GM21528 (cell line): ENCODE data around the gene EFCC1.

ENCODE experiments used
- ATAC-seq: cut with Tn5 transposase; IDR thresholded peaks from one replicate; pipeline ENCODE4 v1.9.1; 2021; ENCODE audit warnings: mild to moderate bottlenecking, moderate library complexity; ENCODE audit not compliant: unreplicated experiment, low FRiP score

Gene EFCC1

GRCh38 chr3:129030611-129031010, 29.5 kb downstream of the EFCC1 start:
- no peak for ATAC-seq

DNA sequence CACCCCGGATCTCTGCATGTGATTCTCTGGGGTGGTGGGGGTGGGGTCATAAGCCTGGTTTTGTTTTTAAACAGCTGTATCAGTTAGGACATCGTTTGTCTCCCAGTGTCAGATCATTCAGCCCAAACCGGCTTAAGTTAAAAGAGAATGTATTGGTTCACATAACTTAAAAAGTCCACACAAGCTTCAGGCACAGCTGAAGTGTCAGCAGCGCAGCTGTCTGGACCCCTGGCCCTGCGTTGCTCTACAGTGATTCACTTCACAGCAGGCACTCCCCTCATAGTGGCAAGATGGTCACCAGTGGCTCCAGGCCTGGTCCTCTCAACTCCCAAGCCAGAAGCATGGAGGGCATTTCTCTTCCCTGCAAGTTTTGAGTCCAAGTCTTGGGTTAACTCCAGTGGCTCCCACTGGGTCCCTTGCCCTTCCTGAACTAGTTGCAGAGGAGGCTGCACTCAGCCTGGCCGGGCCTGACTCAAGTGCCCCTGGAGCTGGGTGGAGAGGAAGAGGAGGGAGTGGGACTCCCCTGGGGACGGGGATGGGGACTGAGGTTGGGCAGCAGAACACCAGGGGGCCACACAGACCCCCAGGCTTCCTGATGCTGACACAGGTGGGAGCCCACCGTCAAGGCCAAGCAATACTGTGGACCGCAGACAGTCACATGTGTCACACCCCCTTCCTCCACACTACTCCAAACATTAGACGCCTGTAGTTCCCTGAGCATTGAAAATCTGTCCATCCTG, 30.5 kb downstream of the EFCC1 start:
- ATAC-seq = no peak

DNA sequence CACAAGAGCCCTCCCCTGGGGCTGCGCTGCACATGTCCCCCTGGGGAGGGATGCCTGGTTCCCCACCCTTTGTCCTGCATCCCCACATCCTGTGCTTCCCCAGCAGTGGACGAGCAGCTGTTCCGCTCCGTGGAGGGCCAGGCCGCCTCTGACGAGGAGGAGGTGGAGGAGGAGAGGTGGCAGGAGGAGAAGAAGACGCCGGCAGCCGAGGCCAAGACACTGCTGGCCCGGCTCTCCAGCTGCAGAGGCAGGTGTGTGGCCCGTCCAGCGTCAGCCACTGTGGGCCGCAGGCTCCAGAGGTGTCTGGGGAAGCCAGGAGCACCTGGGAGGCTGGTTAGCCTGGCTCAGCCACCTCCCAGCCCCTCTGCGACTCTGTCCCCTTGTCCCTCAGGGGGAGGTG, 31.6 kb downstream of the EFCC1 start:
- no peak for ATAC-seq

- no peak for ATAC-seq
Measured at GRCh38 chr3:129033151-129033550, 32.0 kb downstream of the EFCC1 start.

DNA sequence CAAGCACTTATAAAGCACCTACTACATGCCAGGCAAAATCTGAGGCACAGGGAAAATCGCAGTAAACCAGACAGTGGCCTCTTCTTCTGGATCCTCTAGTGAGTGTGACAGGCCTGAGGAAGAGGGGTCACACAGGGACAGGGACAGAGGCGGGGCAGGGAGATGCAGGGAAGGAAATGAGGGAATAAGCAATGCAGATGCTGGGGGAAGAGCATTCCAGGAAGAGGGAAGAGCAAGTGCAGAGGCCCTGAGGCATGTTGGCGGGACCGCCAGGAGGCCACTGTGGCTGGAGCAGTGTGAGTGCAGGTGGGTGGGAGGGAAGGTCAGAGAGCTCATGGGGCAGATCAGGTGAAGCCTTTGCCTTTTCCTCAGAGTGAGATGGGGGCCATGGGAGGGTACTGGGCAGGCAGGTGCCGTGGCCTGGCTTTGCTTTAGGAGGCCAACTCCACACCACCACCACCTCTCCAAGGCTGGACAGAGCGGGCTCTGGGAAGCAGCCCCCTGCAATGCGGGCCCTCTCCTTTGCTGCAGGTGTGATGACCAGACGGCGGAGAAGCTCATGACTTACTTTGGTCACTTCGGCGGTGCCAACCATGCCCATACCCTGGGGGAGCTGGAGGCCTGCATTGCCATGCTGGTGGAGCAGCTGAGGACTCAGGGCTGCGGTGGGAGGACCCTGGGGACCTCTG, 32.7 kb downstream of the EFCC1 start:
- ATAC-seq = no peak

DNA sequence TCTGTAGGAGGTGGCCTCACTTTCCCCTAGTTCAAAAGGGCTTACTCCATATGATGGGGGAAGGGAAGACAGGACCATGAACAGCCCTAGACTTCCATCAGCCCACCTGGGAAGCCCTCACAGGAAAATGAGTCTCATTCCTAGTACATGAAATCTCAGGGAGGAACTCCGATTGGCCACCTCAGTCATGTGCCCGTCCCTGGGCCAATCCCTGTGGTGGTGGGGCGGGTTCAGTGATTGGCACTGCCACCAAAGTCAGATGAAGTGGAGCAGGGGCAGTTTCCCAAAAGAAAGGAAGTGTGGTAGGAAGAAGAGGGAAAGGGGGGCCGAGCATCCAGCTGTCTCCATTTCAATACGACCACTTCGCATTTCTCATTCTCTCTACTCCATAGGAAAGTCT, 33.5 kb downstream of the EFCC1 start:
- no peak for ATAC-seq

GRCh38 chr3:129035360-129036221, 34.5 kb downstream of the EFCC1 start:
- ATAC-seq = no peak

DNA sequence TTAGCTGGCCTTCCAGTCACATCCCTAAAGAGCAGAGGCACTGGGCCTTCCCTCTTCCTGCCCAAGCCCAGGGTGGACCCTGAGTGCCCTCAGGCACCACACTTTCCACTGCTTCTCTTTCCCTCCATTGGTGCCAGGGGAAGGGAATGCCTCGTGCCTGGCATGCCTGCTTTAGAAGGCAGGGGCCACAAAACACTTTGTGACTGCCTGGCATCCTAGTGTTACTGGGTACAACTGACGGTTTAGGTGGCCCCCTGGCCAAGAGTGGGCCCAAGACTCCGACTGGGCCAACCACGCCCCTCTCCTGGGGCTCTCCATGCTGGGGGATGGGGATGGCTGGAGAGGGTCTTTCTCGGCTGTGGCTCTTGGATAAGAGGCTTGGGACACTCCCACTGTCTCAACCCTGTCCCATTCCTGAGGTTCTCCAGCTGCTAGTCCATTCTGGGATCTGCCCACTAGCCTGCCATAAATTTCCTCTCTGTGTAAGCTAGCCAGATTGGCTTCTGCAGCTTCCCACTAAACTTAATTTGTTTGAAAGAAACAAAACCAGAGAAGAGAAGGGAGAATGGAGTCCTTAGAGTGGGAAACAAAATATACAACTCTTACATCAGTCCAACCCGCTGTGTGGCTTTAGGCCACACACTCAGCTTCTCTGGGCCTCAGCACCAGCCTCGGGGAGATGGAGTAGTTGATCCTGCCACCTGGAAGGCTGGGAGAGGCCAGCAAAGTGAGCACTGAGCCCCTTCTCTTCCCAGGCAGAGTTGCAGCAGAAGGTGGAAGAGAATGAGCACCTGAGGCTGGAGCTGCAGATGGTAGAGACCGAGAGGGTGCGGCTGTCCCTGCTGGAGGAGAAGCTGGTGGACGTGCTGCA, 35.4 kb downstream of the EFCC1 start:
- no peak for ATAC-seq

DNA sequence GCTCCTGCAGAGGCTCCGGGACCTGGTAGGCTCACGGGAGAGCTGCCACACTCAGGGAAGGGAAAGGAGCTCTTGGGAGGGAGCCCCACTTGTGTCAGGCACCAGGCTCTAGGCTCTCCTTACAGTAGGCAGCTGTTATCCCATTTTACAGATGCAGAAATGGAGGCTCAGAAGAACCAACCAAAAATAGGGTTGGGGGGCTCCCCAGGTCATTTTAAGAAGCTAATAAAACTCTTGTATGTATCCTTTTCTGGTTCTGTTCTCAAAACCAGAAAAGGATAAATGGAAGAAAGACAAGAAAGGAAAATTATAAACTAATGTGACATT, 36.0 kb downstream of the EFCC1 start:
- no peak for ATAC-seq

- ATAC-seq = no peak
Measured at GRCh38 chr3:129038121-129038855, 37.2 kb downstream of the EFCC1 start.

GRCh38 chr3:129039271-129040038, 38.4 kb downstream of the EFCC1 start:
- no peak for ATAC-seq

DNA sequence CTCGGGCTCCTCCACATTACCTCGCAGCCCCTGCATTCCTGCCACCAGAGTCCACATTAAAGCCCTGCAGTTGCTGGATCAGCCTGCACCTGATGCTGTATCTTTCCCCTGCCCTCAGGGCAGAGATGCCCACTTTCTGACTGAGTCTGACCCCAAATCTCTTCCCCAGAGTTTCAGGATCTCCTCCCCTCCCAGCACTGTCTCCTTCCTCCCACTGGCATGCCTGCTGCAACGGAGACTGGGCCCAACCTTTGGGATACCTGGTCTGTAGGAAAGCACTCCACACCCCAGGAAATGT, 38.9 kb downstream of the EFCC1 start:
- no peak for ATAC-seq

DNA sequence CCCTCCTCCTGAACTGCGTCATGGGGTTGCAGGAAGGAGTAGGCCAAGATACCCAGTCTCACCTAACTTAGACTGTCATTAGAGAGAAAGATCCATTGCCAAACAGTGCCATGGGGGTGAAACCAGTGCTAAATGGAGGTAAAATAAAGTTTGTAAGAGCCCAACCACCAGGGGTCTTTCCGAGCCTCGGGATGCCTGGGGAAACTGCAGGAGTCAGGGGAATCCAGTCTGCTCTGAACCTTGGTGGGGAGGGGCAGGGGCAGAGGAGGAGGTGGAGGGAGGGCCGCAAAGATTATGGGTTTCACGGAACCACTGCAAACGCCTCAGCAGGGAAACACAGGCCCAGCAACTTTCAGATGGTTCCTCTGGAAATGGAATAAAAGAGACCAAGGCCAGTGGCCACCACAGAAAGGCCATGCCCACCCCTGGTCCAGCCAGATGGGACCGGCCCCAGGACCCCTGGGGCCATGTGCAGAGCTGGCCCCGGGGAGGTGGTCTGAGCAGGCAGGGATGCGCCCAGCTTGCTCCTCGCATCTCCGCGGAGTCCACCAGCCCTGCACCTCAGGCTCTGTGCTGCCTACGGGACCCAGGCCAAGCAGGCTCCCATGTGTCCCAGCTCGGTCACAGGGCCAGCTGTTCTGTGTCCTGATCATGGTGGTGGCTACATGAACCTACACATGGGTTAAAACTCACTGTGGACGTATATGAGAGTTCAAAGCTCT, 39.6 kb downstream of the EFCC1 start:
- no peak for ATAC-seq

GRCh38 chr3:129045675-129046036, 44.6 kb downstream of the EFCC1 start:
- ATAC-seq = no peak

DNA sequence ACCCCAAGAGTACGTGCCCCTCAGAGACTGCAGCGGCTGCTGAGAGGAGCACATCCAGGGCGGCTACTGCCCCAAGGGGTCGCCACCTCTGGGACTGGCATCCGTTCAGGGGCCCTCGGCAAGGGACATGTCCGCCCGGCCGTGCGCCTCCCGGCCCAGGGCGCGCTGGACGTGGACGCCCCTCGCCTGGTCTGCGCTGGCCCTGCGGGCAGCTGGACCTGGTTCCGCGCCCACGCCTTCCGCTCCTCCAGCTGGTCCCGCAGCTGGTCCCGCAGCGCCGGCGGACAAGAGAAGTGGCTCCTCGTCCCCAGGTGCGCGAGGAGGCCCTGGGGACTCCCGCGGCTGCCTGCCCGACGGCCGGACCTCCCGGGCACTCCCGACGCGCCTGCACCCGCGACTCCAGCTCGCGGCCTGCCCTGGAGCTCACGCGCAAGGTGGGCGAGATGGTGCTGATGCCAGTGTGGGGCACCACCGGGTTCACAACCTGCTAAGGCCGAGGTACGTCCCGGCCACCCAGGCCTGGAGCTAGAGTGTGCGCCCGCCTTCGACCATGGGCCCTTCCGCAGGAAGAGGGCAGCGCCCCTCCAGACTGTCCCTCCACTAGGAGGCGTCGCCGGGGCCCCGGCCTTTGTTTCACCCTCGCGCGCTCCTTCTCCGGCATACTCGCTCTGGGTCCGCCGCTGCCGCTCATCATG, 45.1 kb downstream of the EFCC1 start:
- ATAC-seq = no peak

GRCh38 chr3:129046732-129047552, 45.8 kb downstream of the EFCC1 start:
- ATAC-seq = no peak

DNA sequence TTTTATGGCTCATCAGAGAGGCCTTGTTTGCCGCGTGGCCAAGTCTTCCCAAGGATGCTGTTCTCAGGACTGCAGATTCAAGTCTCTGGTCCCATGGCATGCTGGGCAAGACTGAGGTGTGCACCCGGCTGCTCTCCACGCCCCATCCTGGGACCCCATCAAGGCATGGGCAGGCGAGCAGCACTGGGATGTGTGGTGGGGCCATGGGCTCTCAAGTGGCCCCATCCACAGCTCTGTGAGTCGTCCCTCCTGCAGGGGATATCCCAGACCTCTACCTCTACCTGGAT, 46.4 kb downstream of the EFCC1 start:
- no peak for ATAC-seq
